Activated naive CD8-positive, alpha-beta T cell treated with anti-CD3 and anti-CD28 coated beads, Interleukin-2, amount 10 ng/mL, durations not matched to agents 7 days and 5 days (primary cell): Measurements from ENCODE around the gene BRAP. TPM values are rescaled to one million over a fixed set of nuclear protein-coding genes. Genes with fewer than 3 reads are reported as not detected.
"Not testable (repeated sequence)": the region's sequence is repeated elsewhere in the genome, so short reads cannot be mapped to it uniquely, and the experiment has no call there.

Experiments used
- ATAC-seq: fragments of 150-1000 bp; cut with Tn5 transposase; one replicate; pipeline ENCODE4 v1.10.0; 2021; ENCODE audit warnings: low read depth, moderate library complexity
- POLR2A ChIA-PET: fragments of 350-600 bp; sonication (Branson Sonifier 250); formaldehyde crosslinking; loops from one replicate; lab custom pipeline; 2021; ENCODE audit warnings: antibody characterized with exemption; lab: Charles Lee
- DNase-seq: peaks from one replicate; pipeline ENCODE4 v3.0.0; 2021
- H3K27ac Mint-ChIP-seq: one replicate; pipeline ENCODE4 v1.8.0; 2022; ENCODE audit warnings: mild to moderate bottlenecking, mixed read lengths
- H3K27me3 Mint-ChIP-seq: one replicate; pipeline ENCODE4 v1.8.0; 2022; ENCODE audit warnings: mild to moderate bottlenecking, moderate library complexity, mixed read lengths
- H3K36me3 Mint-ChIP-seq: one replicate; pipeline ENCODE4 v1.8.0; 2021; ENCODE audit warnings: mild to moderate bottlenecking, mixed read lengths
- H3K4me1 Mint-ChIP-seq: one replicate; pipeline ENCODE4 v1.8.0; 2021; ENCODE audit warnings: mixed read lengths
- H3K4me3 Mint-ChIP-seq: one replicate; pipeline ENCODE4 v1.8.0; 2022; ENCODE audit warnings: mild to moderate bottlenecking, moderate library complexity, mixed read lengths
- H3K9me3 Mint-ChIP-seq: one replicate; pipeline ENCODE4 v1.8.0; 2021; ENCODE audit warnings: mixed read lengths
- total RNA-seq, 2 experiments: library from RNA; stranded (reverse); gene quantifications; one replicate each; pipeline ENCODE4 v1.2.3, GENCODE V29; 2021

The BRAP gene
- total RNA-seq, 2 experiments from 2014 or later = 21.1 to 21.6 TPM

GRCh38 chr12:111664499-111664898, 21.3 kb downstream of the BRAP start:
- H3K27ac Mint-ChIP-seq = no peak overlapping the region
- POLR2A ChIA-PET = no interaction called here

GRCh38 chr12:111656016-111656415, 29.7 kb downstream of the BRAP start:
- H3K27ac Mint-ChIP-seq = no peak overlapping the region
- ATAC-seq (no peak), DNase-seq (no peak)
- peaks cover 18% of the 10 kb centered on the region for H3K36me3 Mint-ChIP-seq
- no peaks in the 10 kb centered on the region for H3K9me3 Mint-ChIP-seq
- H3K4me1 Mint-ChIP-seq = peaks cover 2% of the 10 kb centered on the region
- POLR2A ChIA-PET = interaction anchor here (0.6 kb wide), 1 partner anchor 195 kb away, joined by 5 read pairs; no protein-coding TSS in a partner anchor
- H3K27me3 Mint-ChIP-seq = no peaks in the 10 kb centered on the region
- no peak overlapping the region for H3K4me3 Mint-ChIP-seq

More at GRCh38 chr12:111664499-111664898, 21.3 kb downstream of the BRAP start:
- Mint-ChIP-seq H3K4me3 (no peak overlapping the region), H3K36me3 (peaks cover 23% of the 10 kb centered on the region), H3K9me3 (no peaks in the 10 kb centered on the region), H3K27me3 (no peaks in the 10 kb centered on the region), H3K4me1 (peaks cover 2% of the 10 kb centered on the region)
- DNase-seq = no peak
- ATAC-seq = no peak

- ATAC-seq = no peak
- no peak overlapping the region for H3K4me3 Mint-ChIP-seq
- peaks cover 18% of the 10 kb centered on the region for H3K36me3 Mint-ChIP-seq
- POLR2A ChIA-PET = no interaction called here
- no peaks in the 10 kb centered on the region for H3K4me1 Mint-ChIP-seq
- no peak for DNase-seq
- H3K27ac Mint-ChIP-seq = no peak overlapping the region
- H3K27me3 Mint-ChIP-seq = no peaks in the 10 kb centered on the region
- no peaks in the 10 kb centered on the region for H3K9me3 Mint-ChIP-seq
Observed at GRCh38 chr12:111655356-111655755, 30.4 kb downstream of the BRAP start.

- Mint-ChIP-seq H3K27me3 (no peaks in the 10 kb centered on the region), H3K4me3 (no peak overlapping the region), H3K4me1 (no peaks in the 10 kb centered on the region), H3K36me3 (peaks cover 16% of the 10 kb centered on the region), H3K27ac (no peak overlapping the region), H3K9me3 (no peaks in the 10 kb centered on the region)
- POLR2A ChIA-PET = no interaction called here
- no peak for ATAC-seq
- DNase-seq = no peak
Observed at GRCh38 chr12:111653596-111653995, 32.2 kb downstream of the BRAP start.

GRCh38 chr12:111652530-111652929, 33.2 kb downstream of the BRAP start:
- peaks cover 12% of the 10 kb centered on the region for H3K36me3 Mint-ChIP-seq
- H3K27ac Mint-ChIP-seq, H3K4me3 Mint-ChIP-seq, H3K27me3 Mint-ChIP-seq, DNase-seq, POLR2A ChIA-PET, ATAC-seq, H3K9me3 Mint-ChIP-seq, H3K4me1 Mint-ChIP-seq: not testable (repeated sequence)

GRCh38 chr12:111650912-111651311, 34.8 kb downstream of the BRAP start:
- peaks cover 2% of the 10 kb centered on the region for H3K4me1 Mint-ChIP-seq
- DNase-seq (no peak), ATAC-seq (no peak)
- no peaks in the 10 kb centered on the region for H3K27me3 Mint-ChIP-seq
- H3K9me3 Mint-ChIP-seq = no peaks in the 10 kb centered on the region
- POLR2A ChIA-PET = no interaction called here
- no peak overlapping the region for H3K27ac Mint-ChIP-seq
- peaks cover 20% of the 10 kb centered on the region for H3K36me3 Mint-ChIP-seq
- no peak overlapping the region for H3K4me3 Mint-ChIP-seq

GRCh38 chr12:111645433-111645832, 40.3 kb downstream of the BRAP start:
- peaks cover 15% of the 10 kb centered on the region for H3K36me3 Mint-ChIP-seq
- no peak overlapping the region for H3K4me3 Mint-ChIP-seq
- no peaks in the 10 kb centered on the region for H3K9me3 Mint-ChIP-seq
- ATAC-seq = no peak
- H3K27ac Mint-ChIP-seq = no peak overlapping the region
- POLR2A ChIA-PET = no interaction called here
- DNase-seq = no peak
- no peaks in the 10 kb centered on the region for H3K27me3 Mint-ChIP-seq
- peaks cover 2% of the 10 kb centered on the region for H3K4me1 Mint-ChIP-seq

GRCh38 chr12:111643427-111643826, 42.3 kb downstream of the BRAP start:
- no peak overlapping the region for H3K4me3 Mint-ChIP-seq
- H3K27me3 Mint-ChIP-seq = no peaks in the 10 kb centered on the region
- DNase-seq = no peak
- peaks cover 2% of the 10 kb centered on the region for H3K4me1 Mint-ChIP-seq
- H3K27ac Mint-ChIP-seq = no peak overlapping the region
- peaks cover 10% of the 10 kb centered on the region for H3K36me3 Mint-ChIP-seq
- POLR2A ChIA-PET = no interaction called here
- no peaks in the 10 kb centered on the region for H3K9me3 Mint-ChIP-seq
- ATAC-seq = no peak

GRCh38 chr12:111642681-111643426, 42.9 kb downstream of the BRAP start:
- Mint-ChIP-seq H3K4me1 (peaks cover 2% of the 10 kb centered on the region), H3K9me3 (no peaks in the 10 kb centered on the region), H3K27me3 (no peaks in the 10 kb centered on the region), H3K36me3 (peaks cover 10% of the 10 kb centered on the region), H3K4me3 (no peak overlapping the region), H3K27ac (no peak overlapping the region)
- POLR2A ChIA-PET = no interaction called here
- ATAC-seq = no peak
- DNase-seq = no peak

GRCh38 chr12:111640506-111640905, 45.2 kb downstream of the BRAP start:
- POLR2A ChIA-PET = no interaction called here
- no peaks in the 10 kb centered on the region for H3K36me3 Mint-ChIP-seq
- no peaks in the 10 kb centered on the region for H3K27me3 Mint-ChIP-seq
- DNase-seq (no peak), ATAC-seq (no peak)
- H3K4me3 Mint-ChIP-seq = no peak overlapping the region
- H3K27ac Mint-ChIP-seq = no peak overlapping the region
- peaks cover under 1% of the 10 kb centered on the region for H3K4me1 Mint-ChIP-seq
- no peaks in the 10 kb centered on the region for H3K9me3 Mint-ChIP-seq

- POLR2A ChIA-PET = no interaction called here
- no peak overlapping the region for H3K4me3 Mint-ChIP-seq
- H3K27me3 Mint-ChIP-seq = no peaks in the 10 kb centered on the region
- no peak overlapping the region for H3K27ac Mint-ChIP-seq
- peaks cover 2% of the 10 kb centered on the region for H3K4me1 Mint-ChIP-seq
- no peak for DNase-seq
- H3K36me3 Mint-ChIP-seq = no peaks in the 10 kb centered on the region
- no peak for ATAC-seq
- no peaks in the 10 kb centered on the region for H3K9me3 Mint-ChIP-seq
Observed at GRCh38 chr12:111638556-111638955, 47.2 kb downstream of the BRAP start.

GRCh38 chr12:111636209-111636945, 49.4 kb downstream of the BRAP start:
- no peak overlapping the region for H3K27ac Mint-ChIP-seq
- no peak for ATAC-seq
- H3K27me3 Mint-ChIP-seq = no peaks in the 10 kb centered on the region
- no peak overlapping the region for H3K4me3 Mint-ChIP-seq
- POLR2A ChIA-PET = no interaction called here
- no peak for DNase-seq
- peaks cover 2% of the 10 kb centered on the region for H3K4me1 Mint-ChIP-seq
- H3K9me3 Mint-ChIP-seq = no peaks in the 10 kb centered on the region
- no peaks in the 10 kb centered on the region for H3K36me3 Mint-ChIP-seq

GRCh38 chr12:111635524-111635923, 50.2 kb downstream of the BRAP start:
- no peaks in the 10 kb centered on the region for H3K9me3 Mint-ChIP-seq
- peaks cover 2% of the 10 kb centered on the region for H3K4me1 Mint-ChIP-seq
- H3K36me3 Mint-ChIP-seq = no peaks in the 10 kb centered on the region
- H3K27ac Mint-ChIP-seq = no peak overlapping the region
- DNase-seq (no peak), ATAC-seq (no peak)
- no peaks in the 10 kb centered on the region for H3K27me3 Mint-ChIP-seq
- H3K4me3 Mint-ChIP-seq = no peak overlapping the region
- POLR2A ChIA-PET = no interaction called here
